Activated naive CD8-positive, alpha-beta T cell treated with anti-CD3 and anti-CD28 coated beads for 36 hours (primary cell): ENCODE measurements around the gene EHHADH. TPM values are rescaled to one million over a fixed set of nuclear protein-coding genes. Genes with fewer than 3 reads are reported as not detected.

Experiments used
- DNase-seq: peaks from one replicate; pipeline ENCODE4 v3.0.0; 2021
- H3K27ac Mint-ChIP-seq: one replicate; pipeline ENCODE4 v1.8.0; 2022; ENCODE audit warnings: mild to moderate bottlenecking, moderate library complexity, mixed read lengths
- H3K27me3 Mint-ChIP-seq: one replicate; pipeline ENCODE4 v1.8.0; 2022; ENCODE audit warnings: mild to moderate bottlenecking, mixed read lengths
- H3K36me3 Mint-ChIP-seq: one replicate; pipeline ENCODE4 v1.8.0; 2021; ENCODE audit warnings: mild to moderate bottlenecking, mixed read lengths
- H3K4me1 Mint-ChIP-seq: one replicate; pipeline ENCODE4 v1.8.0; 2021; ENCODE audit warnings: mixed read lengths
- H3K4me3 Mint-ChIP-seq: one replicate; pipeline ENCODE4 v1.8.0; 2022; ENCODE audit warnings: mild to moderate bottlenecking, moderate library complexity, mixed read lengths
- H3K9me3 Mint-ChIP-seq: one replicate; pipeline ENCODE4 v1.8.0; 2022; ENCODE audit warnings: mixed read lengths
- total RNA-seq, 2 experiments: library from RNA; stranded (reverse); gene quantifications; one replicate each; pipeline ENCODE4 v1.2.3, GENCODE V29; 2021

EHHADH gene
- total RNA-seq, 2 experiments from 2014 or later = 5.4 to 6.1 TPM

GRCh38 chr3:185152410-185153170 is 101.3 kb downstream of the EHHADH start, which contains the start of gene C3orf70:
TSS of gene C3orf70 (minus strand) at chr3:185153060. CDS start at chr3:185152823, 237 bp downstream.
- H3K27ac Mint-ChIP-seq = peak within 1 kb of the TSS; percentile 34
- peak within 1 kb of the TSS; percentile 69 for H3K4me3 Mint-ChIP-seq
- peaks cover 46% of the 10 kb centered on the region for H3K27me3 Mint-ChIP-seq
- H3K36me3 Mint-ChIP-seq = no peaks in the 10 kb centered on the region
- peak; percentile 36 for DNase-seq
- H3K9me3 Mint-ChIP-seq = no peaks in the 10 kb centered on the region
- H3K4me1 Mint-ChIP-seq = peaks cover 5% of the 10 kb centered on the region

DNA sequence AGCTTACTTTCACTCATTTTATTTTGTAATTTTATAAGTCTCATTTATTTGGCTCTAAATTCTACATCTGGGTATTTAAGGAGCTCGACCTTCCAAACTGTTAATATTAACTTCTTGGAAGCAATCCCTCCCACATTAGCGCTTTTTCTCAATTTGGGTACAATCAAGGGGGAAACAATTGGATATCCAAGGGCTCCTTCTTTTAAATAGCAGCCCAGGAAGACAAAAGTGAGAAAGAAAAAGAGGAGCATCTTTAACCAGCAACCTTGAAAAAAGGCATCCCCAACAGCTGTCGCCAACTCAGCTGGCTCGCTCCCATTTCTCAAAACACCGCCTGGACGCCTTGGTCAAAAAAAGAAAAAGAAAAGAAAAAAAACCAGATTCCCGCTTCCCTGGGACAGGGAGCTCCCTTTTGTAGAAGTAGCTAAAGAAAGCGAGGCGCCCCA is 101.9 kb downstream of the EHHADH start:
- H3K4me1 Mint-ChIP-seq = peaks cover 5% of the 10 kb centered on the region
- no peak for DNase-seq
- H3K36me3 Mint-ChIP-seq = no peaks in the 10 kb centered on the region
- H3K9me3 Mint-ChIP-seq = no peaks in the 10 kb centered on the region
- no peak overlapping the region for H3K27ac Mint-ChIP-seq
- peak overlapping the region; percentile 69 for H3K4me3 Mint-ChIP-seq
- peaks cover 44% of the 10 kb centered on the region for H3K27me3 Mint-ChIP-seq

- H3K4me1 Mint-ChIP-seq = peaks cover 5% of the 10 kb centered on the region
- H3K9me3 Mint-ChIP-seq = no peaks in the 10 kb centered on the region
- no peaks in the 10 kb centered on the region for H3K36me3 Mint-ChIP-seq
- no peak overlapping the region for H3K4me3 Mint-ChIP-seq
- no peak overlapping the region for H3K27ac Mint-ChIP-seq
- DNase-seq = no peak
- H3K27me3 Mint-ChIP-seq = peaks cover 37% of the 10 kb centered on the region
These were observed 102.5 kb downstream of the EHHADH start for GRCh38 chr3:185151101-185151963.

DNA sequence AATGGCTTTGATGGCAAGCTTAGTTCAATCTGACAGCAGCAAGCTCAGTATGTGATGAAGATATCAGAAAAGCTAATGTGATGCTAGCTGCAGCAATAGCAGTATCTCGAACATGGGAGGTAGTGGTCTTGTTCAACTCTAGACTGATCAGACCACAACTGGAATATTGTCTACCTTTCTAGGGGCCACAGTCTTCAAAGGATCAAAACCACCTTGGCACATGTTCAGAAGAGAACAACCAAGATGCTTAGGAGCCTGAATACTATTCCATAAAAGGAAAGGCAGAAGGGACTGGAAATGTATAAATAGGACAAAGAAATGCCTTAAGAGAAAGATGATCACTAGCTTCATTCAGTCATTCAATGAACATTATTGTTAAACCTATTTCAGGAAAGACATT is 103.3 kb downstream of the EHHADH start:
- Mint-ChIP-seq H3K36me3 (no peaks in the 10 kb centered on the region), H3K27ac (no peak overlapping the region)

DNA sequence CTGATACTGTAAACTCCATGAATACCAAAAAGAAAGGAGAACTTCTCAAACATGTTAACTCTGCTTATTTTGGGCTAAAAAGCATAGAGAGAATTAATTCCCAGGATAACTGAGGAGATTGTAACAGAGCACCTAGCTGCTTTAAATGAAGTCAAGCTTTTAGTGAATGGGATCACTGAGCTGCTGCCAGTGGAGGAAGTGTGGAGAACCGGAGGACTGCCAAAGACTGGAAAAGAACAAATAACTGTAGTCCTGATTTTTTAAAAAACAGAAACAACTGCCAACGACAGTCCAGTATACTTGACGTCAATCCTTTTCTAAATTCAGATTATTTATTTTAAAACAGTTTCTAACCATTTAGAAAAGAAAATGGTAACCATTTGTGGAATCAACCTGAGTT is 104.3 kb downstream of the EHHADH start:
- Mint-ChIP-seq H3K4me3 (no peak overlapping the region), H3K4me1 (peaks cover 5% of the 10 kb centered on the region), H3K27me3 (peaks cover 37% of the 10 kb centered on the region), H3K27ac (no peak overlapping the region), H3K9me3 (no peaks in the 10 kb centered on the region), H3K36me3 (no peaks in the 10 kb centered on the region)
- DNase-seq = no peak

More for the DNA sequence above, 103.3 kb downstream of the EHHADH start:
- peaks cover 37% of the 10 kb centered on the region for H3K27me3 Mint-ChIP-seq
- DNase-seq = no peak
- H3K9me3 Mint-ChIP-seq = no peaks in the 10 kb centered on the region
- H3K4me3 Mint-ChIP-seq = no peak overlapping the region
- H3K4me1 Mint-ChIP-seq = peaks cover 5% of the 10 kb centered on the region

- no peak overlapping the region for H3K4me3 Mint-ChIP-seq
- no peak overlapping the region for H3K27ac Mint-ChIP-seq
- no peaks in the 10 kb centered on the region for H3K9me3 Mint-ChIP-seq
- no peaks in the 10 kb centered on the region for H3K4me1 Mint-ChIP-seq
- H3K27me3 Mint-ChIP-seq = peaks cover 15% of the 10 kb centered on the region
- H3K36me3 Mint-ChIP-seq = no peaks in the 10 kb centered on the region
- DNase-seq = no peak
These were observed 108.3 kb downstream of the EHHADH start for GRCh38 chr3:185145511-185145910.

- H3K27me3 Mint-ChIP-seq = peaks cover 10% of the 10 kb centered on the region
- H3K36me3 Mint-ChIP-seq = no peaks in the 10 kb centered on the region
- no peak overlapping the region for H3K4me3 Mint-ChIP-seq
- no peaks in the 10 kb centered on the region for H3K9me3 Mint-ChIP-seq
- no peak for DNase-seq
- no peaks in the 10 kb centered on the region for H3K4me1 Mint-ChIP-seq
- no peak overlapping the region for H3K27ac Mint-ChIP-seq
These were observed 109.1 kb downstream of the EHHADH start for GRCh38 chr3:185144784-185145183.

Other genes starting within 250 kb of the EHHADH start
- under 1 TPM; 0.06 TPM for gene C3orf70, start 101.0 kb downstream of the EHHADH start, total RNA-seq
- gene MAP3K13, start 109.1 kb upstream of the EHHADH start, total RNA-seq = 10 to 100 TPM; 13.8 to 14.8 TPM
- gene TMEM41A, start 245.0 kb upstream of the EHHADH start, total RNA-seq = 10 to 100 TPM; 18.4 to 20.0 TPM